H1 (cell line): ENCODE results near the gene NPPA. TPM values are rescaled to one million over a fixed set of nuclear protein-coding genes. Genes with fewer than 3 reads are reported as not detected.

ENCODE experiments used
- CTCF ChIA-PET: fragments of 300-600 bp; sonication (Branson Sonifier 250); formaldehyde crosslinking; loops from one replicate; lab custom pipeline; 2021; ENCODE audit not compliant: partially characterized antibody; lab: Charles Lee
- POLR2A ChIA-PET: fragments of 300-600 bp; sonication (Branson Sonifier 250); formaldehyde crosslinking; loops from one replicate; lab custom pipeline; 2021; ENCODE audit warnings: inconsistent platforms; ENCODE audit not compliant: partially characterized antibody; lab: Charles Lee
- DNase-seq, 2 experiments: peaks; one replicate each; pipeline versions ENCODE4 v3.0.0 to v3.0.0-alpha.2; 2010 to 2022; ENCODE audit warnings: low spot score in 2 of 2, low read depth in 1 of 2, mixed read lengths in 1 of 2
- FAIRE-seq: peaks from 2 replicates; lab custom pipeline; 2011; peaks lifted over from hg19 to GRCh38; lab: Jason Lieb, UNC
- H2AFZ ChIP-seq: 2 replicates; pipeline ENCODE4 v1.8.1; 2012; ENCODE audit warnings: low read length, inconsistent platforms
- H2AK5ac ChIP-seq: 2 replicates; pipeline ENCODE4 v1.6.1; 2013; ENCODE audit warnings: low read depth, low read length
- H2BK120ac ChIP-seq: replicated peaks from 2 replicates; pipeline ENCODE3; 2013; ENCODE audit warnings: low read depth, low read length, inconsistent platforms
- H2BK12ac ChIP-seq: 2 replicates; pipeline ENCODE4 v1.6.1; 2013; ENCODE audit warnings: low read depth, low read length
- H2BK15ac ChIP-seq: 2 replicates; pipeline ENCODE4 v1.6.1; 2013; ENCODE audit warnings: low read length
- H2BK20ac ChIP-seq: 2 replicates; pipeline ENCODE4 v1.6.1; 2013; ENCODE audit warnings: low read length
- H2BK5ac ChIP-seq: 2 replicates; pipeline ENCODE4 v1.6.1; 2013; ENCODE audit warnings: low read depth, low read length
- H3K14ac ChIP-seq: 2 replicates; pipeline ENCODE4 v1.6.1; 2013; ENCODE audit warnings: inconsistent platforms; ENCODE audit not compliant: insufficient read length
- H3K18ac ChIP-seq: 2 replicates; pipeline ENCODE4 v1.6.1; 2013; ENCODE audit warnings: low read length; ENCODE audit errors: extremely low read depth
- H3K23ac ChIP-seq: 2 replicates; pipeline ENCODE4 v1.6.1; 2013; ENCODE audit warnings: inconsistent platforms; ENCODE audit not compliant: insufficient read length
- H3K23me2 ChIP-seq: 2 replicates; pipeline ENCODE4 v1.6.1; 2013; ENCODE audit warnings: low read depth, low read length
- H3K27ac ChIP-seq: 2 replicates; pipeline ENCODE4 v1.6.1; 2011; ENCODE audit warnings: low read depth, low read length, inconsistent platforms
- H3K27me3 ChIP-seq, 4 experiments: replicated peaks in 1 of 4; 1 replicate in 1 of 4; 2 replicates in 3 of 4; pipeline versions ENCODE4 v1.6.1 to v1.8.1; 2011 to 2013; ENCODE audit warnings: low read length in 3 of 4, mild to moderate bottlenecking in 3 of 4, inconsistent platforms in 2 of 4, mixed read lengths in 2 of 4, moderate library complexity in 1 of 4; ENCODE audit not compliant: control insufficient read depth in 3 of 4, insufficient read depth in 3 of 4; ENCODE audit errors: extremely low read depth in 1 of 4
- H3K36me3 ChIP-seq, 4 experiments: 2 replicates each; pipeline versions ENCODE4 v1.6.1 to v1.8.1; 2011 to 2013; ENCODE audit warnings: mild to moderate bottlenecking in 4 of 4, low read length in 3 of 4, moderate library complexity in 2 of 4, control low read depth in 1 of 4, inconsistent platforms in 1 of 4; ENCODE audit not compliant: insufficient read depth in 4 of 4, control insufficient read depth in 2 of 4
- H3K4ac ChIP-seq: replicated peaks from 2 replicates; pipeline ENCODE3; 2013; ENCODE audit warnings: low read length, low read depth, mixed read lengths, inconsistent platforms; ENCODE audit not compliant: insufficient read length
- H3K4me1 ChIP-seq, 4 experiments: replicated peaks in 1 of 4; 1 replicate in 1 of 4; 2 replicates in 3 of 4; pipeline versions ENCODE4 v1.6.1 to v1.8.1; 2011 to 2013; ENCODE audit warnings: low read length in 3 of 4, inconsistent platforms in 2 of 4, mixed read lengths in 1 of 4; ENCODE audit not compliant: insufficient read depth in 4 of 4, control insufficient read depth in 3 of 4
- H3K4me2 ChIP-seq, 2 experiments: 2 replicates each; pipeline versions ENCODE4 v1.6.1 to v1.8.1; 2011 to 2013; ENCODE audit warnings: low read depth in 2 of 2, low read length in 2 of 2, control low read depth in 1 of 2, inconsistent platforms in 1 of 2, mild to moderate bottlenecking in 1 of 2; ENCODE audit not compliant: insufficient read depth in 1 of 2
- H3K4me3 ChIP-seq, 4 experiments: fragments of 200-600, 300-600 bp in 1 of 4; sonication (generic), shearing (Covaris generic), sonication (Bioruptor Twin) in 1 of 4; 2 replicates each; pipeline versions ENCODE4 v1.5.1 to v1.8.1; 2011 to 2016; ENCODE audit warnings: low read length in 4 of 4, low read depth in 3 of 4, control low read depth in 2 of 4, inconsistent platforms in 2 of 4, mild to moderate bottlenecking in 2 of 4, mixed read lengths in 1 of 4, moderate library complexity in 1 of 4; ENCODE audit not compliant: insufficient read depth in 2 of 4; ENCODE audit errors: extremely low read depth in 1 of 4
- H3K56ac ChIP-seq: replicated peaks from 2 replicates; pipeline ENCODE3; 2013; ENCODE audit warnings: low read depth, mild to moderate bottlenecking, mixed read lengths, low read length, inconsistent platforms; ENCODE audit not compliant: insufficient read length
- H3K79me1 ChIP-seq: 2 replicates; pipeline ENCODE4 v1.6.1; 2013; ENCODE audit warnings: low read depth, low read length, control low read depth
- H3K79me2 ChIP-seq, 2 experiments: 2 replicates each; pipeline versions ENCODE4 v1.6.1 to v1.8.1; 2012 to 2013; ENCODE audit warnings: low read length in 2 of 2, mild to moderate bottlenecking in 2 of 2, inconsistent platforms in 1 of 2; ENCODE audit not compliant: insufficient read depth in 2 of 2, control insufficient read depth in 1 of 2
- H3K9ac ChIP-seq, 4 experiments: replicated peaks in 1 of 4; 1 replicate in 1 of 4; 2 replicates in 3 of 4; pipeline versions ENCODE4 v1.6.1 to v1.8.1; 2011 to 2013; ENCODE audit warnings: low read depth in 3 of 4, low read length in 3 of 4, control low read depth in 2 of 4, mild to moderate bottlenecking in 2 of 4, moderate library complexity in 2 of 4, inconsistent platforms in 1 of 4; ENCODE audit errors: extremely low read depth in 1 of 4
- H3K9me3 ChIP-seq, 2 experiments: 2 replicates each; pipeline versions ENCODE4 v1.6.1 to v1.8.1; 2012 to 2013; ENCODE audit warnings: mild to moderate bottlenecking in 2 of 2, moderate library complexity in 2 of 2, control low read depth in 1 of 2, inconsistent platforms in 1 of 2, low read depth in 1 of 2, low read length in 1 of 2, mixed read lengths in 1 of 2; ENCODE audit not compliant: insufficient read depth in 2 of 2
- H4K20me1 ChIP-seq, 2 experiments: replicated peaks in 1 of 2; 2 replicates each; pipeline versions ENCODE3 to v1.8.1; 2011 to 2013; ENCODE audit warnings: inconsistent platforms in 2 of 2, low read length in 2 of 2, mild to moderate bottlenecking in 1 of 2; ENCODE audit not compliant: insufficient read depth in 2 of 2, control insufficient read depth in 1 of 2
- H4K5ac ChIP-seq: 2 replicates; pipeline ENCODE4 v1.6.1; 2013; ENCODE audit warnings: low read length, low read depth, mixed read lengths, inconsistent platforms; ENCODE audit not compliant: insufficient read length
- H4K8ac ChIP-seq: 2 replicates; pipeline ENCODE4 v1.8.0; 2013; ENCODE audit warnings: mild to moderate bottlenecking, moderate library complexity, low read length, inconsistent platforms; ENCODE audit not compliant: insufficient read depth; ENCODE audit errors: extremely low read depth
- H4K91ac ChIP-seq: replicated peaks from 2 replicates; pipeline ENCODE3; 2013; ENCODE audit warnings: low read length, mixed read lengths, inconsistent platforms; ENCODE audit not compliant: insufficient read length
- HDAC2 ChIP-seq, 2 experiments: fragments of 300-600 bp in 1 of 2; sonication (generic) in 1 of 2; IDR thresholded peaks; 2 replicates each; pipeline ENCODE4 v1.6.1; 2011 to 2012; ENCODE audit warnings: low read depth in 2 of 2, low read length in 2 of 2, mild to moderate bottlenecking in 2 of 2, moderate library complexity in 2 of 2, borderline replicate concordance in 1 of 2, inconsistent platforms in 1 of 2
- KDM1A ChIP-seq: fragments of 200-600, 300-600 bp; sonication (generic); IDR thresholded peaks from 2 replicates; pipeline ENCODE4 v1.7.1; 2016; ENCODE audit warnings: mild to moderate bottlenecking, low read length, borderline replicate concordance
- NRF1 ChIP-seq: IDR thresholded peaks from 2 replicates; pipeline ENCODE4 v1.6.1; 2011; ENCODE audit warnings: mild to moderate bottlenecking, low read depth, low read length, improper control_type of control experiment
- SP1 ChIP-seq: IDR thresholded peaks from 2 replicates; pipeline ENCODE4 v1.6.1; 2011; ENCODE audit warnings: low read depth, low read length
- SP4 ChIP-seq: IDR thresholded peaks from 2 replicates; pipeline ENCODE4 v1.6.1; 2012; ENCODE audit warnings: low read length, inconsistent platforms
- SUZ12 ChIP-seq: fragments of 200-600 bp; sonication (generic); IDR thresholded peaks from 2 replicates; pipeline ENCODE4 v1.6.1; 2012; ENCODE audit warnings: mild to moderate bottlenecking, inconsistent platforms, low read length, moderate library complexity, mixed read lengths
- TAF7 ChIP-seq: optimal IDR thresholded peaks from 2 replicates; pipeline ENCODE3; 2011; ENCODE audit warnings: low read depth, mild to moderate bottlenecking, inconsistent platforms, low read length, moderate library complexity, borderline replicate concordance
- WGBS, 2 experiments: shearing (Covaris generic) in 1 of 2; methylation state at CpG; one replicate each; pipeline versions ENCODE4 v1.1.6 to v1.1.7; 2013 to 2015; ENCODE audit warnings: low lambda C conversion rate in 2 of 2, mixed read lengths in 2 of 2, inconsistent platforms in 1 of 2, low coverage in 1 of 2, missing lambda C conversion rate in 1 of 2; ENCODE audit not compliant: insufficient replicate concordance in 2 of 2, insufficient coverage in 1 of 2, insufficient read length in 1 of 2; ENCODE audit errors: extremely low coverage in 1 of 2, missing lambda C conversion rate in 1 of 2; 5-methylcytosine and 5-hydroxymethylcytosine counted together
- polyA plus RNA-seq, 7 experiments: library from polyadenylated mRNA; depleted of rRNA in 3 of 7; stranded (reverse) in 5 of 7; unstranded in 2 of 7; fragments of >200 nt in 5 of 7; fragments of 200-250 nt in 2 of 7; gene quantifications; 1 replicate in 5 of 7; 2 replicates in 1 of 7; 4 replicates in 1 of 7; pipeline versions ENCODE4 v1.2.1 to v1.2.3, GENCODE V29; 2011 to 2013; ENCODE audit warnings: missing spikeins in 2 of 7, mixed read lengths in 2 of 7
- total RNA-seq: library from RNA; stranded (reverse); fragmentation: NEBNext Ultra II Directional; extraction: Animal tissue kit (Norgen Biotek cat#: 25700); gene quantifications from 2 replicates; pipeline ENCODE4 v1.2.1, GENCODE V29; 2021
- TF ChIP-seq, protein P1 (sequence below): IDR thresholded peaks from 2 replicates; pipeline ENCODE4 v1.6.1; 2011; ENCODE audit warnings: low read length, improper control_type of control experiment
- TF ChIP-seq, protein P2 (sequence below): IDR thresholded peaks from 2 replicates; pipeline ENCODE4 v1.6.1; 2011; ENCODE audit warnings: low read depth, mild to moderate bottlenecking, low read length; ENCODE audit not compliant: insufficient read depth

Gene NPPA
- total and polyA plus RNA-seq, 2 of the 8 experiments (the other 6 are each of a cell fraction or from before 2014, with no cell fraction given): not detected

GRCh38 chr1:11858968-11859871, 11.6 kb upstream of the NPPA start:
- DNase-seq: peak in 1 of 2 experiments; percentile 94
- no peak for TF ChIP-seq NRF1
- TF ChIP-seq, protein P1, sequence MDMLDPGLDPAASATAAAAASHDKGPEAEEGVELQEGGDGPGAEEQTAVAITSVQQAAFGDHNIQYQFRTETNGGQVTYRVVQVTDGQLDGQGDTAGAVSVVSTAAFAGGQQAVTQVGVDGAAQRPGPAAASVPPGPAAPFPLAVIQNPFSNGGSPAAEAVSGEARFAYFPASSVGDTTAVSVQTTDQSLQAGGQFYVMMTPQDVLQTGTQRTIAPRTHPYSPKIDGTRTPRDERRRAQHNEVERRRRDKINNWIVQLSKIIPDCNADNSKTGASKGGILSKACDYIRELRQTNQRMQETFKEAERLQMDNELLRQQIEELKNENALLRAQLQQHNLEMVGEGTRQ: no peak
- TF ChIP-seq SUZ12: no peak
- TF ChIP-seq KDM1A: no peak
- TF ChIP-seq HDAC2 (IDR thresholded peaks at IDR 0.05; ENCODE audit: borderline replicate concordance in 1 of 2, low read depth in 2 of 2, low read length in 2 of 2): peak; percentile 78 to 97; a peak in 3 of 4 replicates
- TF ChIP-seq, protein P2, sequence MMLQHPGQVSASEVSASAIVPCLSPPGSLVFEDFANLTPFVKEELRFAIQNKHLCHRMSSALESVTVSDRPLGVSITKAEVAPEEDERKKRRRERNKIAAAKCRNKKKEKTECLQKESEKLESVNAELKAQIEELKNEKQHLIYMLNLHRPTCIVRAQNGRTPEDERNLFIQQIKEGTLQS: no peak
- peak; percentile 81 for TF ChIP-seq TAF7
- no peak for TF ChIP-seq SP4
- no peak for TF ChIP-seq SP1

More at GRCh38 chr1:11858968-11859871, 11.6 kb upstream of the NPPA start:
- Histone ChIP-seq H3K9ac (no peak overlapping the region), H2BK15ac (no peak overlapping the region), H3K4me1 (peaks cover 0 to 3% (median 1%) of the 10 kb centered on the region in 4 experiments; a peak in 1 of 7 replicates), H4K20me1 (peaks cover 0 to 4% of the 10 kb centered on the region in 2 experiments), H2BK12ac (no peak overlapping the region), H4K5ac (no peak overlapping the region), H4K8ac (no peak overlapping the region; the same call in 1 of the 2 replicates), H3K79me2 (no peaks in the 10 kb centered on the region), H3K9me3 (no peaks in the 10 kb centered on the region), H4K91ac (no peak overlapping the region), H2BK120ac (no peak overlapping the region), H3K27me3 (peaks cover 0 to 22% (median 13%) of the 10 kb centered on the region in 4 experiments; a peak in 6 of 7 replicates), H2AK5ac (no peak overlapping the region), H3K4me2 (peak overlapping the region; percentile 36 to 69), H3K79me1 (no peaks in the 10 kb centered on the region), H3K14ac (no peak overlapping the region), H3K23ac (no peak overlapping the region), H3K56ac (no peak overlapping the region), H2BK5ac (no peak overlapping the region), H3K23me2 (peaks cover 3% of the 10 kb centered on the region; the same call in 1 of the 2 replicates), H3K4me3 (peak overlapping the region in 3 of 4 experiments; percentile 3 to 51 (median 14); a peak in 4 of 8 replicates), H2AFZ (no peak overlapping the region), H3K4ac (no peak overlapping the region), H3K18ac (no peak overlapping the region), H3K36me3 (no peaks in the 10 kb centered on the region), H2BK20ac (no peak overlapping the region), H3K27ac (no peak overlapping the region)
- POLR2A ChIA-PET: interaction anchor here (0.9 to 9.0 kb wide), 4 partner anchors 11 to 49 kb away, joined by 4 to 81 read pairs (median 6); partner anchors contain the start of gene NPPA
- FAIRE-seq: peak; percentile 24
- CTCF ChIA-PET: interaction anchor here (0.5 to 3.4 kb wide), 12 partner anchors 8 to 108 kb away, joined by 3 to 18 read pairs (median 4); partner anchors contain the start of gene NPPA
- WGBS, 2 experiments: 9% methylated on average over 50 of the region's 53 CpGs; no CpG with 5 or more reads in 1 of the 2 experiments
